HG02623 (cell line): ENCODE measurements around the gene GJD4.

ENCODE experiments used
- ATAC-seq: cut with Tn5 transposase; IDR thresholded peaks from one replicate; pipeline ENCODE4 v1.9.1; 2021; ENCODE audit warnings: moderate library complexity; ENCODE audit not compliant: unreplicated experiment

Gene GJD4

GRCh38 chr10:35578618-35578956 is 26.6 kb upstream of the GJD4 start:
- ATAC-seq, result no peak

- ATAC-seq, result no peak
These were observed 26.0 kb upstream of the GJD4 start for GRCh38 chr10:35579116-35579515.

- no peak for ATAC-seq
These were observed 25.3 kb upstream of the GJD4 start for GRCh38 chr10:35579726-35580422.

GRCh38 chr10:35580423-35580770 is 24.7 kb upstream of the GJD4 start:
- ATAC-seq, result no peak

- no peak for ATAC-seq
These were observed 23.5 kb upstream of the GJD4 start for GRCh38 chr10:35581655-35582054.

GRCh38 chr10:35584946-35585345 is 20.2 kb upstream of the GJD4 start:
- no peak for ATAC-seq

- no peak for ATAC-seq
These were observed 19.8 kb upstream of the GJD4 start for GRCh38 chr10:35585356-35585755.

- no peak for ATAC-seq
These were observed 19.1 kb upstream of the GJD4 start for GRCh38 chr10:35585903-35586535.

GRCh38 chr10:35588836-35589235 is 16.3 kb upstream of the GJD4 start:
- ATAC-seq, result no peak

- no peak for ATAC-seq
These were observed 12.7 kb upstream of the GJD4 start for GRCh38 chr10:35592441-35592840.

GRCh38 chr10:35594115-35595079 is 10.7 kb upstream of the GJD4 start:
- no peak for ATAC-seq

- ATAC-seq, result no peak
These were observed 10.0 kb upstream of the GJD4 start for GRCh38 chr10:35595106-35595505.

GRCh38 chr10:35598379-35598778 is 6.8 kb upstream of the GJD4 start:
- ATAC-seq, result no peak

- ATAC-seq, result no peak
These were observed 4.9 kb upstream of the GJD4 start for GRCh38 chr10:35600193-35600592.

- no peak for ATAC-seq
These were observed 1.3 kb downstream of the GJD4 start for GRCh38 chr10:35606430-35606829.

GRCh38 chr10:35607475-35608327 is 2.6 kb downstream of the GJD4 start:
- no peak for ATAC-seq

- no peak for ATAC-seq
These were observed 3.2 kb downstream of the GJD4 start for GRCh38 chr10:35608328-35608672.

- ATAC-seq, result no peak
These were observed 6.6 kb downstream of the GJD4 start for GRCh38 chr10:35611750-35612149.

- ATAC-seq, result no peak
These were observed 7.4 kb downstream of the GJD4 start for GRCh38 chr10:35612385-35613106.

GRCh38 chr10:35613107-35613440 is 7.9 kb downstream of the GJD4 start:
- no peak for ATAC-seq
